SJCRH30 (cell line): ENCODE results near the gene C17orf100. TPM values are rescaled to one million over a fixed set of nuclear protein-coding genes. Genes with fewer than 3 reads are reported as not detected.
A peak's percentile ranks its signal among the peaks of the same experiment; 100 is the strongest.

Source experiments
- DNase-seq, 2 experiments: peaks; one replicate each; pipeline ENCODE4 v3.0.0-alpha.2; 2015 to 2020
- H3K27ac ChIP-seq: fragments of 250-450 bp; sonication (Bioruptor Pico); 2 replicates; pipeline ENCODE4 v1.5.1; 2020; ENCODE audit warnings: mild to moderate bottlenecking, moderate library complexity
- H3K27me3 ChIP-seq: fragments of 250-450 bp; sonication (Bioruptor Pico); 2 replicates; pipeline ENCODE4 v1.5.1; 2020; ENCODE audit warnings: mild to moderate bottlenecking, moderate library complexity
- H3K36me3 ChIP-seq: fragments of 250-450 bp; sonication (Bioruptor Pico); 2 replicates; pipeline ENCODE4 v1.5.1; 2020; ENCODE audit warnings: mild to moderate bottlenecking, moderate library complexity
- H3K4me1 ChIP-seq: fragments of 250-450 bp; sonication (Bioruptor Pico); 2 replicates; pipeline ENCODE4 v1.5.1; 2020; ENCODE audit warnings: mild to moderate bottlenecking, moderate library complexity
- H3K4me3 ChIP-seq: fragments of 250-450 bp; sonication (Bioruptor Pico); 2 replicates; pipeline ENCODE4 v1.5.1; 2020; ENCODE audit warnings: mild to moderate bottlenecking, moderate library complexity
- H3K9me3 ChIP-seq: fragments of 250-450 bp; sonication (Bioruptor Pico); replicated peaks from 2 replicates; pipeline ENCODE4 v1.5.1; 2020; ENCODE audit warnings: mild to moderate bottlenecking, moderate library complexity
- total RNA-seq: library from RNA; depleted of rRNA; stranded (reverse); fragments of >200 nt; shearing (Covaris generic); gene quantifications from 2 replicates; pipeline ENCODE4 v1.2.3, GENCODE V29; 2014; rRNA removed

C17orf100 gene
- total RNA-seq, result 1.4 and 1.9 TPM in 2 replicates

DNA sequence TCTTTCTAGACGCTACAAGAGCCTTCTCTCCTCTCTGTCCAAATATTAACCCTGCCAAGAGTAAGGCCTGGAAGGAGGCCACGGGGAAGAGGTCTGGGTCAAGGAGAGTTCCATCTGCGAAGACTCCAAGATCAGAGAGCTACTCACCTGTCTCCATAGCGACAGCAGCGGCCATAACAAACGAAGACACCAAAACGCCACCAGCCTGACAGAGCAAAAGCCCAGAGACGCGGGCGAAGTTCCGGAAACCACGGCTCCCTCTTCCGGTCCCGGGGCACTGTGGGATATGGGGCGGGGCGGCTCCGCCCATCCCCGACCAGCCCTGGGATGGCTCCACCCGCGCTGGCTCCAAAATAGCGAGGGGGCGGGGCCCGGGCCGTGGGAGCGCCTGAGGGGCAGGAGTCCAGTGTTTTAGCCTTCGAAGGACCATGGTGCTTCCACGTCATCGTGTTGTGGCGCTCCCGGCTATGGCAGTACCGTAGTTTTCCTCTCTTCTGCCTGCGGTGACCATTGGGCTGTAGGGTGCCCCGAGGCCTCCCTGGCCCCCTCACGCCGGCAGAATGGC is at the start of gene C17orf100, which contains the start of gene MED31:
C17orf100 (plus strand) TSS at position 409 of the 565 bp plus-strand sequence; CDS start at position 561, 152 bp downstream.
MED31 (minus strand) TSS at position 252 of the 565 bp plus-strand sequence; CDS start at position 175, 77 bp downstream.
- Histone ChIP-seq H3K4me1 (peaks cover 3% of the 10 kb centered on the region; the same call in 1 of the 2 replicates), H3K27ac (peak within 1 kb of the TSS; percentile 68)

GRCh38 chr17:6602141-6602540 is 49.4 kb upstream of the C17orf100 start:
- Histone ChIP-seq H3K27me3 (no peaks in the 10 kb centered on the region), H3K27ac (no peak overlapping the region), H3K9me3 (no peaks in the 10 kb centered on the region), H3K4me1 (no peaks in the 10 kb centered on the region; the same call in 1 of the 2 replicates), H3K36me3 (peaks cover 3% of the 10 kb centered on the region), H3K4me3 (no peak overlapping the region)
- no peak for DNase-seq

More for the DNA sequence above, at the start of gene C17orf100, which contains the start of gene MED31:
- Histone ChIP-seq H3K27me3 (no peaks in the 10 kb centered on the region), H3K36me3 (0 out of 2 replicates have a peak, but pooled peaks cover 6% of the 10 kb centered on the region), H3K4me3 (peak within 1 kb of the TSS; percentile 82), H3K9me3 (no peaks in the 10 kb centered on the region)
- DNase-seq, result peak; percentile 92

DNA sequence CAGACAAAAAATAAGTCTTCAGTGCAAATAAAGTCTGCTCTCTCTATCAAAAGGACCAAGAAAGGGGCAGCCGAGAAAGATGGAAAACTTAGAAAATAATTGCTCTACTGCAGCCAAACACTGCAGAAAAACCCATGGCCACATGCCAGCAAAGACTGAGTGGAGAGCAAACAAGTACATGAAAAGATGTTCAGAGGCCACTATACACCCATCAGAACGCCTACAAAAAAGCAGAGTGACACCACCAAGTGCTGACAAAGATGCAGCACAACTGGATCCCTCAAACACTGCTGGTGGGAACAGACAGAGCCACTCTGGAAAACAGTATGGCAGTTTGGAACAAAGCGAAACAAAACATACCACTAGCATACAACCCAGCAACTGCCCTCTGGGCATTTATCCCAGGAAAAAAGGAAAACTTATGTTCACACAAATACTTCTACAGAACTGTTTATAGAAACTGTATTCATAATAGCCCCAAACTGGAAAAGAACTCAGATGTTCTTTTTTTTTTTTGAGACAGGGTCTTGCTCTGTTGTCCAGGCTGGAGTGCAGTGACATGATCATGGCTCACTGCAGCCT is 47.7 kb upstream of the C17orf100 start:
- H3K27ac ChIP-seq, result no peak overlapping the region
- DNase-seq, result peak; percentile 19 to 45
- no peak overlapping the region for H3K4me3 ChIP-seq
- no peaks in the 10 kb centered on the region for H3K4me1 ChIP-seq
- peaks cover 8% of the 10 kb centered on the region for H3K36me3 ChIP-seq
- H3K27me3 ChIP-seq, result no peaks in the 10 kb centered on the region
- no peaks in the 10 kb centered on the region for H3K9me3 ChIP-seq

GRCh38 chr17:6605142-6605541 is 46.4 kb upstream of the C17orf100 start:
- no peaks in the 10 kb centered on the region for H3K4me1 ChIP-seq
- no peak for DNase-seq
- H3K27ac ChIP-seq, result no peak overlapping the region
- H3K9me3 ChIP-seq, result no peaks in the 10 kb centered on the region
- peaks cover 12% of the 10 kb centered on the region for H3K36me3 ChIP-seq
- no peaks in the 10 kb centered on the region for H3K27me3 ChIP-seq
- H3K4me3 ChIP-seq, result no peak overlapping the region

- no peak overlapping the region for H3K27ac ChIP-seq
- H3K4me1 ChIP-seq, result no peaks in the 10 kb centered on the region
- H3K4me3 ChIP-seq, result no peak overlapping the region
- no peak for DNase-seq
- peaks cover 12% of the 10 kb centered on the region for H3K36me3 ChIP-seq
- H3K27me3 ChIP-seq, result no peaks in the 10 kb centered on the region
- H3K9me3 ChIP-seq, result no peaks in the 10 kb centered on the region
Measured at GRCh38 chr17:6608321-6608720, 43.2 kb upstream of the C17orf100 start.

DNA sequence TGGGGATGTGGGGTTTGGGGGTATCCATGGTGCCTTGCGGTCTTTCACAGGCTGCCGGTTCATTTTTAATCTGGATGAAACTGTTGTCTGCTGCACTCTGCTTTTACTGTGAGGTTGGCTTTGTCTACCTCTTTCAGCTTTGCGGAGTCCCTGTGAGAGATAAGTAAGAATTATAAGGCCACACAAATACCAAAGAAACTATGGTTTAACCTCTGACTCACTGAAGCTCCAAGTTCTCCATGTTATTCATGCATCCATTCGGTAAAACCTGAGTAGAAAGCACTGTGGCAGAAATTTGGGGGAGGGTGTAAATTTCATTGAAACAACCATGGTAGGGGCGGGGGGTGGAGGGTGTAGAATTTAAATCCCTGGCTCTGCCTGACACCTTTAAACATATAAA is 41.6 kb upstream of the C17orf100 start:
- DNase-seq, result no peak
- Histone ChIP-seq H3K4me1 (no peaks in the 10 kb centered on the region), H3K4me3 (no peak overlapping the region), H3K36me3 (peaks cover 12% of the 10 kb centered on the region; the same call in 1 of the 2 replicates), H3K27ac (no peak overlapping the region), H3K9me3 (no peaks in the 10 kb centered on the region), H3K27me3 (no peaks in the 10 kb centered on the region)

GRCh38 chr17:6611231-6611630 is 40.3 kb upstream of the C17orf100 start:
- Histone ChIP-seq H3K27ac (no peak overlapping the region), H3K27me3 (no peaks in the 10 kb centered on the region), H3K36me3 (peaks cover 12% of the 10 kb centered on the region; the same call in 1 of the 2 replicates), H3K9me3 (no peaks in the 10 kb centered on the region), H3K4me1 (no peaks in the 10 kb centered on the region), H3K4me3 (no peak overlapping the region)
- DNase-seq, result no peak

GRCh38 chr17:6623941-6624340 is 27.6 kb upstream of the C17orf100 start:
- Histone ChIP-seq H3K4me1 (no peaks in the 10 kb centered on the region), H3K4me3 (no peak overlapping the region), H3K36me3 (no peaks in the 10 kb centered on the region; the same call in 1 of the 2 replicates), H3K27ac (no peak overlapping the region), H3K27me3 (no peaks in the 10 kb centered on the region), H3K9me3 (no peaks in the 10 kb centered on the region)
- DNase-seq, result no peak

DNA sequence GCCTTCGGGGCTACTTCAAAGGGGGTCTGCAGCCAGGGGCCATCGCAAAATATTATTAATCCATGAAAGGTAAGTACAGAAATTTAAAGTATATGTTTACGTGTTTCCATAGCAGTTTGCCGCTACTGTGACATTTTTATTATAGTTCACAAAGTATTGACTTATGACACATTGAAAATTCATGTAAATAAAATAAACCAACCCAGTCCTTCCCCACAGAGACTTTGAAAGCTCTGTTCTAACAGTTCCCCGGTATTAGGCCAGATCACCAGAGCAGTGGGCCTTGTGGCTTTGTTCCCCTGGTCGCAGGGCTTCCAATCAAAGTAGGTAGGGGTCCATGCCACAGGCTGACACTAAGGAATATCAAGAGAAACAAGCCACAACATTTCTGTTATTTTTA is 24.9 kb upstream of the C17orf100 start:
- H3K4me3 ChIP-seq, result no peak overlapping the region
- no peak for DNase-seq
- H3K27me3 ChIP-seq, result no peaks in the 10 kb centered on the region
- no peak overlapping the region for H3K27ac ChIP-seq
- H3K4me1 ChIP-seq, result no peaks in the 10 kb centered on the region
- H3K36me3 ChIP-seq, result 0 out of 2 replicates have a peak, but pooled peaks cover 3% of the 10 kb centered on the region
- H3K9me3 ChIP-seq, result no peaks in the 10 kb centered on the region

- no peak overlapping the region for H3K27ac ChIP-seq
- no peaks in the 10 kb centered on the region for H3K4me1 ChIP-seq
- DNase-seq, result no peak
- no peak overlapping the region for H3K4me3 ChIP-seq
- no peaks in the 10 kb centered on the region for H3K9me3 ChIP-seq
- 0 out of 2 replicates have a peak, but pooled peaks cover 3% of the 10 kb centered on the region for H3K36me3 ChIP-seq
- H3K27me3 ChIP-seq, result no peaks in the 10 kb centered on the region
Measured at GRCh38 chr17:6627019-6627418, 24.5 kb upstream of the C17orf100 start.

- H3K36me3 ChIP-seq, result peaks cover 16% of the 10 kb centered on the region
- H3K4me1 ChIP-seq, result no peaks in the 10 kb centered on the region
- H3K4me3 ChIP-seq, result no peak overlapping the region
Measured at GRCh38 chr17:6630390-6630789, 21.2 kb upstream of the C17orf100 start.

GRCh38 chr17:6632530-6632929 is 19.0 kb upstream of the C17orf100 start:
- Histone ChIP-seq H3K36me3 (peaks cover 16% of the 10 kb centered on the region), H3K27ac (no peak overlapping the region), H3K9me3 (no peaks in the 10 kb centered on the region), H3K4me1 (no peaks in the 10 kb centered on the region), H3K4me3 (no peak overlapping the region), H3K27me3 (no peaks in the 10 kb centered on the region)
- no peak for DNase-seq

More at GRCh38 chr17:6630390-6630789, 21.2 kb upstream of the C17orf100 start:
- H3K27me3 ChIP-seq, result no peaks in the 10 kb centered on the region
- H3K27ac ChIP-seq, result no peak overlapping the region
- no peaks in the 10 kb centered on the region for H3K9me3 ChIP-seq
- no peak for DNase-seq

DNA sequence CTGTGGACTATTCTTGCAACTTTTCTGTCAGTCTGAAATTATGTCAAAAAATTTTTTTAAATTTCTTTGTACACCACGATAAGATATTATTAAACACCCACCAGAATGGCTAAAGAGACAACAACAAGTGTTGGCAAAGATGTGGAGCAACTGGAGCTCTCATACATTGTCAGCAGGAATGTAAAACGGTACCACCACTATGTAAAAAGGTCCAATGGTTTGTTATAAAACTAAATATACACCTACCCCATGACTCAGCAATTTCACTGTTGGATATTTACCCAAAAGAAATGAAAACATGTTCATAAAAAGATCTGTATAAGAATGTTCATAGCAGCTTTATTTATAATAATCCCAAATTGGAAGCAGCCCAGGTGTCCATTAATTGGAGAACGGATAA is 18.3 kb upstream of the C17orf100 start:
- no peaks in the 10 kb centered on the region for H3K9me3 ChIP-seq
- no peak overlapping the region for H3K4me3 ChIP-seq
- H3K4me1 ChIP-seq, result no peaks in the 10 kb centered on the region
- peaks cover 16% of the 10 kb centered on the region for H3K36me3 ChIP-seq
- no peaks in the 10 kb centered on the region for H3K27me3 ChIP-seq
- no peak for DNase-seq
- no peak overlapping the region for H3K27ac ChIP-seq

- Histone ChIP-seq H3K4me1 (no peaks in the 10 kb centered on the region), H3K27me3 (no peaks in the 10 kb centered on the region), H3K36me3 (peaks cover 15% of the 10 kb centered on the region), H3K9me3 (no peaks in the 10 kb centered on the region), H3K4me3 (no peak overlapping the region), H3K27ac (no peak overlapping the region)
- no peak for DNase-seq
Measured at GRCh38 chr17:6636105-6636504, 15.5 kb upstream of the C17orf100 start.

GRCh38 chr17:6636616-6637457 is 14.7 kb upstream of the C17orf100 start:
- Histone ChIP-seq H3K27me3 (no peaks in the 10 kb centered on the region), H3K36me3 (peaks cover 13% of the 10 kb centered on the region), H3K4me3 (no peak overlapping the region), H3K4me1 (no peaks in the 10 kb centered on the region), H3K9me3 (no peaks in the 10 kb centered on the region), H3K27ac (no peak overlapping the region)
- no peak for DNase-seq
